Esophagus mucosa (tissue), 1 donor: ENCODE measurements around the gene SIRT6. TPM values are rescaled to one million over a fixed set of nuclear protein-coding genes. Genes with fewer than 3 reads are reported as not detected.
"Not testable (repeated sequence)": the region's sequence is repeated elsewhere in the genome, so short reads cannot be mapped to it uniquely, and the experiment has no call there.

Experiments used
- ATAC-seq: fragments of 200-7000 bp; cut with Tn5 transposase; one replicate; pipeline ENCODE4 v1.9.1; 2020
- total RNA-seq: library from RNA; stranded (reverse); gene quantifications from one replicate; pipeline ENCODE4 v1.2.4, GENCODE V29; 2023
- donor health status: DM: yes; HTN: yes; CAD: no.

SIRT6 gene
- total RNA-seq, 1 donor from 2014 or later, result 13.2 TPM

- peak; percentile 56 for ATAC-seq
These were observed 51.5 kb downstream of the SIRT6 start for GRCh38 chr19:4130744-4131438.

DNA sequence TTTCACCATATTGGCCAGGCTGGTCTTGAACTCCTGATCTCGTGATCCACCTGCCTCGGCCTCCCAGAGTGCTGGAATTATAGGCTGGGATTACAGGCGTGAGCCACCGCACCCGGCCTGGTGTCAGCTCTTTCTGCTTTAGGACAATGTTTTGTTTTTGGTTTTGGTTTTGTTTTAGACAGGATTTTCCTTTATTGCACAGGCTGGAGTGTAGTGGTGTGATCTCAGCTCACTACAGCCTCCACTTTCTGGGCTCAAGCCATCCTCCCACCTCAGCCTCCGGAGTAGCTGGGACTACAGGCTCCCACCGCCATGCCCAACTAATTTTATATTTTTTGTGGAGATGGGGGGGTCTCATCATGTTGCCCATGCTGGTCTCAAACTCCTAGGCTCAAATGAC is 53.3 kb downstream of the SIRT6 start:
- not testable (repeated sequence) for ATAC-seq

GRCh38 chr19:4127322-4127721 is 55.0 kb downstream of the SIRT6 start:
- not testable (repeated sequence) for ATAC-seq

DNA sequence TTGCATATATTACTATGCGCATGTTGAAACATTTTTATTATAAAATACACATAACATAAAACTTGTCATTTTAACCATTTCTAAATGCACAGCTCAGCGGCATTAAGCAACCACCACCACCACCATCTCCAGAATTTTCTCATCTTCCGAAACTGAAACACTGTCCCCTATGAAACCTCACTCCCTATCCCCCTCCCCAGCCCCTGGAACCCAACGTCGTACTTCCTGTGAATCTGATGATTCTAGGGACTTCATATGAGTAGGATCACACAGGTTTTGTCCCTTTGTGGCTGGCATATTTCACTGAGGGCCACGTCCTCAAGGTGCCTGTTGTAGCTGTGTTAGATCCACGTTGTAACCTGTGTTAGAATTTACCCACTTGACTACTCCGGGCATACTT is 57.7 kb downstream of the SIRT6 start:
- ATAC-seq, result no peak

Other genes with a start within 250 kb of the SIRT6 start
- gene NMRK2, start 249.5 kb downstream of the SIRT6 start, total RNA-seq, result not detected
- gene DAPK3, start 211.5 kb downstream of the SIRT6 start, total RNA-seq, result 28.8 TPM
- gene EEF2, start 197.1 kb downstream of the SIRT6 start, total RNA-seq, result 2,169 TPM
- 19.3 TPM for gene PIAS4, start 174.8 kb downstream of the SIRT6 start, total RNA-seq
- 53.7 TPM for gene ZBTB7A, start 115.7 kb downstream of the SIRT6 start, total RNA-seq
- gene MAP2K2, start 58.4 kb downstream of the SIRT6 start, total RNA-seq, result 114 TPM
- gene CREB3L3, start 28.9 kb downstream of the SIRT6 start, total RNA-seq, result not detected
- gene ANKRD24, start 126 bp upstream of the SIRT6 start, total RNA-seq, result 0.08 TPM
- gene EBI3, start 47.0 kb upstream of the SIRT6 start, total RNA-seq, result 0.44 TPM
- 20.1 TPM for gene YJU2, start 64.5 kb upstream of the SIRT6 start, total RNA-seq
- not detected for gene SHD, start 96.7 kb upstream of the SIRT6 start, total RNA-seq
- gene TMIGD2, start 119.8 kb upstream of the SIRT6 start, total RNA-seq, result 0.20 TPM
- gene FSD1, start 122.0 kb upstream of the SIRT6 start, total RNA-seq, result 0.36 TPM
- 97.3 TPM for gene STAP2, start 156.3 kb upstream of the SIRT6 start, total RNA-seq
- 22.0 TPM for gene MPND, start 161.0 kb upstream of the SIRT6 start, total RNA-seq
- gene SH3GL1, start 218.0 kb upstream of the SIRT6 start, total RNA-seq, result 114 TPM
- 17.3 TPM for gene CHAF1A, start 220.1 kb upstream of the SIRT6 start, total RNA-seq